Parietal lobe (tissue), 1 donor: Measurements from ENCODE around the gene EEF2KMT. TPM values are rescaled to one million over a fixed set of nuclear protein-coding genes. Genes with fewer than 3 reads are reported as not detected.

Source experiments
- total RNA-seq: library from RNA; depleted of rRNA; stranded (reverse); fragments of >200 nt; gene quantifications from one replicate; pipeline ENCODE4 v1.2.3, GENCODE V29; 2014

EEF2KMT gene
- total RNA-seq = 4.7 TPM

DNA sequence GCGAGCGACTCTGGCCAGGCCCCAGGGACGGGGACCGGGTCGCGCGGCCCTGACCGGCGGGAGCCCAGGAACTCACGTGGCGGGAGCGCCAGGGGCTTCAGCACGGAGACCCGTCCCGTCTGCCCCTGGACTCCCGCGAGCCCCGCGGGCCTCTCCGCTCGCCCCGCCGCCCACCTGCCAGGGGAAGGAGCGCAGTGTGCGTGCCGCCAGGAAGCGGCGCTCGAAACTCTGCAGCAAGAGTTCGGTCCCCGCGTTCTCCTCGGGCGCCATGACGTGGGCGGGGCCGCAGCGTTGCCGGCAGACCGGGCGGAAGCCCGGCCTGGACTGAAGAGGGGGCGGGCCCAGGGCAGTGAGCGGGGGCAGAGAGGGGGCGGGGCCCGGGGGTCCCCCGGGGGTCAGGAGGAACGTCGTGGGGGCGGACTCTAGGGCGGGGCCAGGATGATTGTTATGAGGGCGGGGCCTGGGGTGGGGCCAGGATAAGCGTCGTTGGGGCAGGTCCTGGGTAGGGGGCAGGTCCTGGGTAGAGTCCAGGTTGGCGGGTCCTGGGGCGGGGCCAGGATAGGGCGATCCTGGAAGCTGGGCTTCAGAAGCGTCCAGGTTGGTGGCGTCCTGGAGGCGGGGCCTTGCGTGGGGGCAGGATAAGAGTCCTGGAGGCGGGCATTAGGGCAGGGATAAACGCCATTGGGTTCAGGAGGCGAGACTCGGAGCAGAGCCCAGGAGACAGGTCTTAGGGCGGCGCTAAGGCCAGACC, at the start of gene EEF2KMT:
Gene EEF2KMT (minus strand): TSS at position 326 of the 751 bp plus-strand sequence. CDS start 56 bp downstream, at position 270.

DNA sequence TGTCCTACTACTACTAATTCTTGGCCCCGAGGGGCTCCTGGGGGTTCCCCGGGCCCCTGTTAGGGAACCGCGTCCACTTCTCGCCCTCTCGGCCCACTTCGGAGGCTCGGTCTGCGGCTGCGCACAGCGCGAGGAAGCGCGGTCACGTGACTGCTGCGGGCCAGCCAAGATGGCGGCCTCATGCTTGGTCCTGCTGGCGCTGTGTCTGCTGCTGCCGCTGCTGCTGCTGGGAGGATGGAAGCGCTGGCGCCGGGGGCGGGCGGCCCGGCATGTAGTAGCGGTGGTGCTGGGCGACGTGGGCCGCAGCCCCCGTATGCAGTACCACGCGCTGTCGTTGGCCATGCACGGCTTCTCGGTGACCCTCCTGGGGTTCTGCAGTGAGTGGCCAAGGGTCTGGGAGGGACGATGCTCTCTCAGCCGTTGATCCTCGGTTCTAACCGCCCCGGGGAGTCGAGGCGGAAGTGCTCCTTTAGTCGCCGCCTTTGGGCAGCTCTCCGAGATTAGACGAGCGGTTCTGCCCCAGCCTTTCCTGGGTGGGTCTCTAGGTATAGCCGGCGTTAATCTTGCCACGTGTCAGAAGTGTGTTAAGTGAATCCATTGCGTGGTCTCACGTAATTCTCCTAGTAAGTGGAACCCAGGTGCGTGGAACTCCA, 25.8 kb downstream of the EEF2KMT start, which contains the start of gene ALG1:
Gene ALG1 (plus strand): TSS at position 163 of the 653 bp plus-strand sequence. CDS start 7 bp downstream, at position 170.

DNA sequence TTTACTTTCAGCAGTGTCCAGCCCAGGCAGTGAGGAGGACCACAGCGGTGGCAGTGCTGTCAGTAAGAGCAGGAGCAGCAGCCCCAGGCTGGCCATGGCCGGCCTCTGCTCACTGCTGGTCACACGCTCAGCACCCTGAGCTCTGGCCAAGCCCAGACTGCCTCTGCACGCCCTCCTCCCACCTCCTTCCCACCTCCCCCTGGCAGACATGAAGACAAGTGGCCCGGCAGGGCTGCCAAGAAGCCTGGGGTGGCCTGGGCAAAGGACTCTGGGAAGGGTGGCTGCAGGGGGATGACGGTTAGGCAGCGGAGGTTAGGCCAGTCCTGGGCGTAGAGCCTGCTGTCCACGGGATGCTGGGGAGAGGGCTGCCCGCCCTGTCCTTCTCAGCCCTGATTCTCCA, 31.8 kb downstream of the EEF2KMT start, which contains the start of gene C16orf89:
Gene C16orf89 (minus strand): TSS at position 144 of the 400 bp plus-strand sequence. CDS start 48 bp downstream, at position 96.

Other genes with a start within 250 kb of the EEF2KMT start
- 0.94 TPM for gene PPL, start 160.6 kb downstream of the EEF2KMT start, total RNA-seq
- 0.94 TPM for gene SEC14L5, start 139.5 kb downstream of the EEF2KMT start, total RNA-seq
- 19.7 TPM for gene NAGPA, start 63.9 kb downstream of the EEF2KMT start, total RNA-seq
- 1.3 TPM for gene C16orf89, start 31.8 kb downstream of the EEF2KMT start, total RNA-seq
- 16.6 TPM for gene ALG1, start 26.0 kb downstream of the EEF2KMT start, total RNA-seq